GM19238 (cell line): ENCODE data around the gene BPNT1.
A peak's percentile ranks its signal among the peaks of the same experiment; 100 is the strongest.
"Not testable (repeated sequence)": the region's sequence is repeated elsewhere in the genome, so short reads cannot be mapped to it uniquely, and the experiment has no call there.

ENCODE experiments used
- DNase-seq: peaks from one replicate; pipeline ENCODE4 v3.0.0; 2011; ENCODE audit warnings: low spot score; ENCODE audit not compliant: insufficient read length

Gene BPNT1, protein sequence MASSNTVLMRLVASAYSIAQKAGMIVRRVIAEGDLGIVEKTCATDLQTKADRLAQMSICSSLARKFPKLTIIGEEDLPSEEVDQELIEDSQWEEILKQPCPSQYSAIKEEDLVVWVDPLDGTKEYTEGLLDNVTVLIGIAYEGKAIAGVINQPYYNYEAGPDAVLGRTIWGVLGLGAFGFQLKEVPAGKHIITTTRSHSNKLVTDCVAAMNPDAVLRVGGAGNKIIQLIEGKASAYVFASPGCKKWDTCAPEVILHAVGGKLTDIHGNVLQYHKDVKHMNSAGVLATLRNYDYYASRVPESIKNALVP

DNA sequence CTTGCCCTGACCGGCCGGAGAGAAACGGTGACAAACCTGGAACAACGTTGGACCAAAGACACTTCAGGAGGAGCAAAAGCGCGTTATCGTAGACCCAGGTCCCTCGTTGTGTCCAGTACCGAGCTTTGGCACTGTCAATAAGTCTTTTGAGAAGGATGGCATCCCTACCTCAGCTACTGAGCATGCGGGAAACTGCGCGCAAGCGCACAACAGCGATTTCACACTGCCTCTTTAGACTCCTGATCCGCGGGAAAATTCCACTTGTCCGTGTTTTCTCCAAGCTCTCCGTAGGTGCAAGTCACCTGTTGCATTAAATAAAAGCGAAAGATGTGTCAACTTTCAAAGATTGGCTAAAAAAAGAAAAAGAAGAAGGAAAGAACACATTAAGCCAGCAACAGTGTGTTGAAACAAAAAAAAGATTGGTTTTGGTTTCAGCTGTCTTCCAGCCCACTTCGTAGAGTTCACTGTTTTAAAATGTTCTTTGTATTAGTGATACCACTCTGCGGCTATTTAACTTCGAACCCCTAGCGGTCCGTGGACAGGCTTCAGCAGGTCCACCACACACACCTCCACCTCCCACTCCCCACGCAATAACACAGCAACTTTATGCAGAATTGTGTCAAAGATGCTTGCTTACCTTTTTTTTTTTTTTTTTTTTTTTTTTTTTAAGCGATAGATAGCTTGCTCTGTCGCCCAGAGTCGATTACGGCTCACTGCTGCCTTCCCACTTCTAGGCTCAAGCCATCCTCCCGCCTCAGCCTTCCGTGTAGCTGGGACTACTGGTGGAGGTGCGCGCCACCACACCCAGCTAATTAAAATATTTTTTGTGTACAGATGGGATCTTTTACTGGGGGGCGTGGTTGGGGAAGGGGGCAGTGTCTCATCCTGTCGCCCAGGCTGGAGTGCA is at the start of gene BPNT1:
TSS of gene BPNT1 (minus strand) at position 139 of the 907 bp plus-strand sequence. CDS start 9,942 bp downstream, outside the sequence.
- DNase-seq: peak; percentile 62

DNA sequence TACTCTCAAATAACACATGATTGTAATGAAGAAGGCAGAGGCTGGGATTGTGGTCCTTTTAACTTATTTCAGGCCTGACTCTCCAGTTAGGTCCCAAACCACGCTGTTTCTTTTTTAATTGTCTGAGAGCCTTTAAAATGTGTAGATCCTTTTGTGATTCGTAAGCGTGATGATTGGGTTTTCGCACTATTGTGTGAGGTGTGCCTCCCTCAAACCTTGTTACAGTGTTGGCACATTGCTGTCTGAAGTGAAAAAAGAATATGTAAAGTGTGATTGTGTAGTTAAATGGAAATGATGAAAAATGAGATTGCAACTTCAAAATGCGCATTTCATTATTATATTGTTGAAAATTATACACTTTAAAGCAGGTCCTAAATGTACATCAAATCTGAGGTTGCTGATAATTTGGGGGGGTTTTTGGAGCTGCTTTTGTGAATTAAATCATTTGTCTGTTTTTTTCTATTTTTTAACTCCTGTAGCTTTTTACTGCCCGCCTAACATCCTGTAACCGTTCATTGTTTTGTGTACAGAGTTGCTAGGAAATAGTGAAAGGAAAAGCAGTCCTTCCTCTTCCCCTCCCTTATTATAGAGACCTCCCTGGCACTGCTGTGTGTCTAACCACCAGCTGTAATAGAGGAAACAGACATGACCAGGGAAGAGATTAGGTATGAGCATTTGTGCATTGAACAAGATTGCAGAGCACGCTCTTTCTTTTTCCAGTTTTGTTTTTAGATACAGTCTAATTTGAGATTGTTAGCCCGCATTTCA is 47.6 kb upstream of the BPNT1 start:
- DNase-seq: no peak

DNA sequence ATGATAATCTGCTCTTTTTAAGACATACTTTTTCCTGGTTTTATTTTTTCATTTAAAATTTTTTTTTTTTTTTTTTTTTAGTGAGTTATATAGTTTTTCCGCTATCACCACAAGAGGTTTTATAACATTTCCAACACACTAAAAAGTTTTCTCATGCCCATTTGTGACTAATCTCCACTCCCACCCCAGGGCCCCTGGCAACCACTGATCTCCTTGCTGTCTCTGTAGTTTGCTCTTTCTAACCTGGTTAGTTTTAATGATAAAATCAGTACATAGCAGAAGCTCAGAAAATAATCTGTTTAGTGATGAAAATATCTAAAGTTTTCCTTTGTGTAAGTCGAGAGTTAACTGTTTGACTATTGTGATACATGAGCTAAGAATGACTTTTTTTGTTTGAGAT is 46.2 kb upstream of the BPNT1 start:
- DNase-seq: no peak

DNA sequence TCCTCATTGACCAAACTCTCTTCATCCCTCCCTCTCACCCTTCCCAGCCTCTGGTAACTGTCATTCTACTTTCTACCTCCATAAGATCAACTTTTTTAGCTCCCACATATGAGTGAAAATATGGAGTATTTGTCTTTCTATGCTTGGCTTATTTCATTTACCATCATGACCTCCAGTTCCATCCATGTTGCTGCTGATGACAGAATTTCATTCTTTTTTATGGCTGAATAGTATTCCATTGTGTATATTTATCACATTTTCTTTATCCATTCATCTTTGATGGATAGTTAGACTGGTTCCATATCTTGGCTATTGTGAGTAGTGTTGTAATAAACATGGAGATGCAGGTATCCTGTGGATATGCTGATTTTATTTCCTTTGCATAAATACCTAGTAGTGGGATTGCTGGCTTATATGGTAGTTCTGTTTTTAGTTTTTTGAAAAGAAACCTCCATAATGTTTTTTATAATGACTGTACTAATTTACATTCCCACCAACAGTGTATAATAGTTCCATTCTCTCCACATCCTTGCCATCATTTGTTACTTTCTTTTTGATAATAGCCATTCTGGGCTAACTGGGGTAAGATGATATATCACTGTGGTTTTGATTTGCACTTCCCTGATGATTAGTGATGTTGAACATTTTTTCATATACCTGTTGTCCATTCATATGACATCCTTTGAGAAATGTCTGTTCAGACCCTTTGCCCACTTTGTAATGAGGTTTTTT is 40.1 kb upstream of the BPNT1 start:
- DNase-seq: no peak

DNA sequence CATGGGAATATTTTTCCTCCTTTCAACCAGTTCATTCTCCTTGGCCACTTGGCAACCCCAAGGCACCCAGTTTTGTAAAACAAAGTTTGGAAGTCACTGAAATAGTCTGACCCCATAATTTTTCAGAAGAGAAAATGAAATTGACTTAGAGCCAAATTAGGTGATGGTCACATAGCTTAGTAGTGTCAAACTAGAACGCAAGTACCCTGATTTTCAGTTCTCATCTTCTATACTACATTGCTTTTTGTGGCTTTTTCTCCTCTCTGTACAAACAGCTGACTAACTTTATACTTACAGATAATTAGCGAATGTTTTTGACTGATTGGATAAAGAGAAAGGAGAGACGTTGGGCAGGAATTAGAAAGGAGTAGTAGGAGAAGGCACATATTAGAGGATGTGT is 37.5 kb upstream of the BPNT1 start:
- no peak for DNase-seq

DNA sequence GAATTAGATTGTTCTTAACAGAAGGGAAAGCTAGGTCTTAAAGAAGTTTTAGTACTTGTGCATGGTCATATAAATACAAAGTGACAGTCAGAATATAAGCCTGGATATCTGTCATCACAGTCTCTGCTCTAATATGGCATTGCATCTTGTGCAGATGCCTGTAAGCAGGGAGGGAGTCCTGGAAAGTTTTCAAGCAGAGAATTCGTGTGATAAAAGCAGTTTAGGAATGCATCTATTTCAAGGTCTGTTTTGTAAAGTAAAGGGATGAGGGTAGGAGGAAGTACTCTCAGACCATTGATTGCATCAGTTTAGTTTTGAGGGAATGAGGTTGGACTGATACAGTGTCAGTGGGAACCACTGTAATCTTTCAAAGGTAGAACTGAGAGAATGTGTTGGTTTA is 35.0 kb upstream of the BPNT1 start:
- DNase-seq: no peak

DNA sequence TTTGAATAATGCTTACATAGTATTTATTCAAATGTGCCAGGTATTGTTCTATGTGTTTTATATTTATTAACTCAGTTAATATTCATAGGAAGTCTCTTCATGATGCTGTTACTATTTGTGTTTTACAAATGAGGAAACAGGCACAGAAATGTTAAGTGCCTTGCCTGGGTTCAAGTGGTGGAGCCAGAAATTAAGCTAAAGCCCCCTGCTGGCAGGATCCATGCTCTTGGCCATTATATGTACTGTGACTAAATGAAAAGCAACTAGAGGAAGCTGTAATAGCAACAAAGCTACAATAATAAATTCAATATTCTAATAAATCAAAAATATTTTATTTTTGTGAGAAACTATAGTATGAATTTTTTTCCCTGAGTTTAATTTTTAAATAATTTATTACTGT is 34.3 kb upstream of the BPNT1 start:
- DNase-seq: no peak

DNA sequence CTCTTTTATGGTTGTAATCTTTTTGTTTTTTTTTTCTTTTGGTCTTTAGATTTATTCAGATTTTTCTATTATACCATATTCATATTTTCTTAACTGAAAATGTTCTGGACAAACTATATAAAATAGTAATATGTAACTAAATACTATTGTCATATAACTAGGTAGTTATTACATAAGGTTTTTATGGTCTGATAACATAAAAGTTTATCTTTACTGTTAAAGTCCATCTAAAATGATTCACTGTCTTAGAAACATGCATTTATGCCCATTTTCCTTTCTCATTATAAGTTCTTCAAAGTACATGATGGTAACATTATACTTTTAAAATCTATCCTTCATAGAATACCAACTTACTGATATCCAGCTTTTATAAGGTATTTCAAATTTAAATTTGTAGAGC is 33.5 kb upstream of the BPNT1 start:
- DNase-seq: no peak

DNA sequence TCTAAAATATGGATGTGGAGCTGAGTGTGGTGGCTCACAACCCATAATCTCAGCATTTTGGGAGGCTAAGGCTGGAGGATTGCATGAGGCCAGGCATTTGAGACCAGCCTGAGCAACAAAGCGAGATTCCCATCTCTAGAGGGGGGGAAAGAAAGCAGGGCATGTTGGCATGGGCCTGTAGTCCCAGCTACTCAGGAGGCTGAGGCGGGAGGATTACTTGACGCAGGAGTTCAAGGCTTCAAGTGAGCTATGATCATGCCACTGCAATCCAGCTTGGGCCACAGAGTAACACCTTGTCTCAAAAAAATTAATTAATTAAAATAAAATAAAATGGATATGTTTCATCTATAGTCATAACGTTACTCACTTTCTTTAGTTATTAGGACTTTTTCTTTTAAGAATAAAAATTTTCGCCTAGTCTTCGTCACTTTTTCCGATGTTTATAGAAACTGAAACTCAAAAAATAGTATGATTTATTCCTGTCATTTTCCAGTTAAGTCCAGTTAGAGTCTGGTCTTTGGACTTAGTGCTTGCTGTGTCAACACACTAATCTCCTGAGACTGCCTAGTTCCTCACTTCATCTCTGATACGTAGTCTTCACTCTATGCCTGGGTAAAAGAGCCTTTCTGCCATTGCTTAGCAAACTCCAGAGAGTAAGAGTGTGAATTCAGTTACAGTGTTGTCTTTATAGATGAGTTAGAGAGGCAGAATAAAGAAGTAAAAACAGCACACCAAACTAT is 32.4 kb upstream of the BPNT1 start:
- DNase-seq: no peak

DNA sequence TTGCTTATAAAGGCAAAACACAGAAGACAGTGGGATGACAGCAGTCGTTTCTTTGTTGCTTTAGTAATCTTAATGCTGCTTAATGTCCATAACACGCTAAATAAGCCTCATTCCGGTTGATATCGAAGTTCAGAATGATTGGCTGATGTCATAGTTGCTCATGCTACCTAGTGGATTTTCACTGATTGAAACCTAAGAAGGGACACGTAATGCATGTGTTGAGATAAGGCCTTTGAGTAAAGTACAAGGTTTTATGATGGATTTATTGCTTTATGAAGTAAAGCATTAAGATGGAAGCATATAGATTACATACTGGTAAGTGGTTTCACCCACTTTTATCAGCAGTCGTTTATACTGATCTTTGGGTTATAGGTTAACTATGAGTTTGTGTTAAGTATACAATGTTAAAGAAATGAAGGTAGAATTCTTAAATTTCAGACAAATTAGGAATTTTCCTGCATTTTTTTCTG is 29.5 kb upstream of the BPNT1 start:
- DNase-seq: no peak

DNA sequence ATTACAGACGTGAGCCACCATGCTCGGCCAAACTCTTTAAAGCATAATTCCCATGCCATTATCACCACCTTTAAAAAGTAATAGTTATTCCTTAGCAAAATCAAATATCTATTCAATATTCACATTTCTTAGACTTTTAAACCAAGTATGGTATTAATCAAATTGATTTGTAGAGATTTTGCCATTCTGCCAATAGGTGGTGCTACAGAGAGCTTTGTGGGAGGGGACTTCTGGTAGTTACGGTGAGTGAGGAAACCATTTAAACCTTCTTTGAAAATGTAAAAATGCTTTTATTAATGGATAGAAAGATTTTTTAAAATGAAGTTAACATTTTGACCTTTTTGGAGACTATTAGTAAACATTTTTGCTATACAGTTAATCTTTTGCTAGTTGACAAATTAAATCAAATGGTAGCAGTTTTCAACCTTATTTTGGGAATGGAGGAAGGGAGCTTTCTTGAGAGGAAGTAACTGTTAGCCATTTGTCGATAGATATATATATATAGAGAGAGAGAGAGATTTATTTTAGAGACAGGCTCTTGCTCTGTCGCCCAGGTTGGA is 23.6 kb upstream of the BPNT1 start:
- DNase-seq: no peak

DNA sequence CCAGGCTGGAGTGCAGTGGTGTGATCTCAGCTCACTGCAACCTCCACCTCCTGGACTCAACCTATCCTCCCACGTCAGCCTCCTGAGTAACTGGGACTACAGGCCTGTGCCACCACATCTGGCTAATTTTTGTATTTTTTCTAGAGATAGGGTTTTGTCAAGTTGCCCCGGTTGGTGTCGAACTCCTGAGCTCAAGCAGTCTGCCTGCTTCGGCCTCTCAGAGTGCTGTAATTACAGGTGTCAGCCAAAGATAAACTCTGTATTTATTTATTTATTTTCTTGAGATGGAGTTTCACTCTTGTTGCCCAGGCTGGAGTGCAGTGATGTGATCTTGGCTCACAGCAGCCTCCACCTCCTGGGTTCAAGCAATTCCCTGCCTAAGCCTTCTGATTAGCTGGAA is 23.0 kb upstream of the BPNT1 start:
- not testable (repeated sequence) for DNase-seq

DNA sequence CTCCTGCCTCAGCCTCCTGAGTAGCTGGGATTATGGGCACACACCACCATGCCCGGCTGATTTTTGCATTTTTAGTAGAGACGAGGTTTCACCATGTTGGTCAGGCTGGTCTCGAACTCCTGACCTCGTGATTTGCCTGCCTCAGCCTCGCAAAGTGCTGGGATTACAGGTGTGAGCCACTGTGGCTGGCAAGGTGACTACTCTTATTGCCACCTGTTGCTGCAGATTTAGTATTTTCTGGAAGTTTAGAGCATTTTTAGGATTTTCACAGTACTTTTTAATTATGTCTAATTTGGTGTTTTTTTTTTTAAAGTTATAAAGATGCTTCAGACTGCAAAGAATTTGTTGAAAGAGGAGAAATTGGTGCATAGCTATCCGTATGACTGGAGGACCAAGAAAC is 20.9 kb upstream of the BPNT1 start:
- not testable (repeated sequence) for DNase-seq

DNA sequence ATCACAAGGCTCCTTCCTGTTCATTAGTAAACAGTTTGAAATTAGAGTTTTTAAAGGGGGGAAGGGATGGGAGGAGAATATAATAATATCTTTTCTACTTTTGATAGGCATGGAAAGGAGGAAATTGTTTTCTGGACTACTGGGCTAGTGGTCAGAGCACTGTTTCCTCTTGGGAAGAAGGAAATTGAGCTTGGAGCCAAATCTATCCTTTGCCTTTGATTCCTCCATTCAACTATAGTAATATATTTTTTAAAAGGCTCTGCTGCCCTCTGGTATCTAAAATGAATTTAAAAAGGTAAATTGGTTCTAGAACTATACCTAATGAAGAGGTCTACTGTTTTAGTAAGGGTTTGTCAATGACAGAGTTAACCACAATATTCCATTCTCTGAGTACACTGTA is 10.2 kb upstream of the BPNT1 start:
- DNase-seq: no peak

DNA sequence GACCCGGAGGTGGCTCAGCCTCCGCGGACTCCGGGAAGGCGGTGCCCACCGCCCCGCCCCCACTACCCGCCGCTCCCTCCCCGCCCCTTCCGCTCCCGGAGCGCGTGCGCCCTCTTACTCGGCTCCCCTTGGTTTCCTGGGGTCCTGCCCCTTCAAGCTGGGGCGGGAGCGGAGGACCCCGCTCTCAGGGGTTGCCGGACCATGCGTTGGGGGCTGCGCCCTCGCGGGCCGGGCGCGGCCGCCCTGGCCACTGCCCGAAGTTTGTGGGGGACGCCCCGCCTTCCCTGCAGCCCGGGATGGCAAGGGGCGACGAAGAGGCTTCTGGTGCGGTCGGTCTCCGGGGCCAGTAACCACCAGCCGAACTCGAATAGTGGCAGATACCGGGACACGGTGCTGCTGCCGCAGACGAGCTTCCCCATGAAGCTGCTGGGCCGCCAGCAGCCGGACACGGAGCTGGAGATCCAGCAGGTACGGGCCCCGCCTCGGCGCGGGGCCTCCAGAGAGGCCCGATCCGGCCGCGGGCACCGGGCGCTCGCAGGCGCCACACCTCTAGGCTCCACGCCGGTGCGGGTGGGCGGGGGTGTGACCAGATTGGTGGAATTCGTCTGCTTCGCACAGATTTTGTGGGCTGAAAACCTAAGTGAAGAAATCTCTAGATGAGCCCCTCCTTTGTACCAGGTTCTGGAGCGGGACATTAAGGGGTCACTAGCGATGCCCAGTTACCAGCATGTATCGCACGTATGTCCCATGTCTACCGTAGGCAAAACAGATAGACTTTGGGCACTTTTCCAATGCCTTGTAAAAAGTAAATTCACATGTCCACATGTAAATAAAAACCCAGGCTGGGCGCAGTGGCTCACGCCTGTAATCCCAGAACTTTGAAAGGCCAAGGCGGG is 4.7 kb upstream of the BPNT1 start, which contains the start of gene IARS2:
TSS of gene IARS2 (plus strand) at position 117 of the 896 bp plus-strand sequence. CDS start at position 202, 85 bp downstream.
- peak; percentile 75 for DNase-seq

DNA sequence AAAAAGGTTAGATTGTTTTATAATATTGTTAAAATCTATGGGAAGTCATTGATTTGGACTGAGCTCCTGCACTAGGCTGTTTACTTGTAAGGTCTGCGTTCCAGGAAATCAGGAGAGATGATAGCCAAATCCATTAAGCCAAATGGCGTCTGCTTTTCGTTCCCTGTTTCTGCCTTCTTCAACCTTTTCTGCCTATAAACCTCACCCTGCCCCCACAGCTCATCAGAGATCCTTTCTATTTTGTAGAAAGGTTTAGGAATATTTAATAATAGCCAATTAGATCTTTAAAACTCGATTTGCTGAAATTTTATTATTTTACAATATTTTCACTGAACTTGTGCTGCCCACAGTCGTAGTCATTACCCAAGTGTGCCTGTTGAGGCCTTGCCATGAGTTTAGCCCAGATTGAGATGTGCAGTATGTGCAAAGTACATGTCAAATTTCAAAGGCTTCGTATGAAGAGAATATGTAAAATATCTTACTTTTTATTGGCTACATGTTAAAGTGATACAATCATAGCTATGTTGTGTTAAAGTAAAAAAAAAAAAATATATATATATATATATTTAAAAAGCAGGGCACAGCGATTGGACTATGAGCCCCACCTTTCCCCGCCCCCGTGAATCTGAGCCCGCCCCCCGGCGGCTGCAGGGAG is 3.9 kb upstream of the BPNT1 start:
- DNase-seq: no peak

DNA sequence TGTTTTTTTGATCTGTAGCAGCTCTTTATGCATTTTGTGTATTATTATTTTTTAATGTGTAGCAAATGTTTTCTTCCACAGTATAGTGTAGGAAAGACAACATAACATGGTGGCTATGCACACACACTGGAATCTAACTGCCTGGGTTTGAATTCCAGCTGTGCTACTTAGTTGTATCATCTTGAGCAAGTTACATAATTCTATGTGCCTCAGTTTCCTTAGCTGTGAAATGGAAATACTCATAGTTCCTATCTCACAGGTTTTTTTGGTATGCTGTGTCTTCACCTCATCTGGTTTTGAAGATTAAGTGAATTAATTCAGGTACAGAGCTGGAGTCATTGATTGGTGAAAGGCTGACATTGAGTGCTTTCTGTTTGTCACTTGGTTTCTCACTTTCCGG is 3.1 kb upstream of the BPNT1 start:
- no peak for DNase-seq

DNA sequence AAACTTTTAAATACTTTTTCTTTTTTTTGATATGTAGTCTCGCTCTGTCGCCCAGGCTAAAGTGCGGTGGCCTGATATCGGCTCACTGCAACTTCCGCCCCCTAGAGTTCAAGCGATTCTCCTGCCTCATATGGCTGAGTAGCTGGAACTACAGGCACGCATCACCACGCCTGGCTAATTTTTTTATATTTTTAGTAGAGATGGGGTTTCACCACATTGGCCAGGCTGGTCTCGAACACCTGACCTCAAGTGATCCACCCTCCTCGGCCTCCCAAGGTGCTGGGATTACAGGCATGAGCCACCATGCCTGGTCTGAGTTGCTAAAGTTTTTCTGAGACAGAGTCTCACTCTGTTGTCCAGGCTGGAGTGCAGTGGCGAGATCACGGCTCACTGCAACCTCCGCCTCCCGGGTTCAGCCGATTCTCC is 3.3 kb downstream of the BPNT1 start:
- not testable (repeated sequence) for DNase-seq
